ENCODE data around the gene ATP8B1.

ATP8B1 gene

DNA sequence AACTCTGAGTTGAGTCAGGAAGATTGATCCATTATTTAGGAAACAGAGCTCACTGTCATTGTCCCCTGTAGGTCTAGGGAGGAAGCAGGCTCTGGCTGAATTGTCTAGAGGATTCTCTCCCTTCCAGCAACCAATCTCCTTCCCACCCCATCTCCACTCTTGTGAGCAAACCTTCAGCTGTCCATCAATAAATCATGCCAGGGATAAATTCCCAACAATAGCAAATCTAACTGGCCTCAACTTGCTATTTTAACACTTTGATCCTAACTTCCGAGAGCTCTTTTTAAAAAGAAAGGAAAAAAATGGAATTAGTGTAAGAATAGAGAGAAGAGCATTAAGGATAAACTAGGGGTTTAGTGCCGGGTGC lies 53.5 kb downstream of the ATP8B1 start:
- DNase-seq (ENCODE audit: low read depth) = no peak
- H3K4me3 ChIP-seq (ENCODE audit: low read depth, low read length) = no peak overlapping the region
- in situ Hi-C loops (cut with HindIII; ENCODE audit: low sequenced_read_pairs) = no loop called here
- TF ChIP-seq, protein P1, sequence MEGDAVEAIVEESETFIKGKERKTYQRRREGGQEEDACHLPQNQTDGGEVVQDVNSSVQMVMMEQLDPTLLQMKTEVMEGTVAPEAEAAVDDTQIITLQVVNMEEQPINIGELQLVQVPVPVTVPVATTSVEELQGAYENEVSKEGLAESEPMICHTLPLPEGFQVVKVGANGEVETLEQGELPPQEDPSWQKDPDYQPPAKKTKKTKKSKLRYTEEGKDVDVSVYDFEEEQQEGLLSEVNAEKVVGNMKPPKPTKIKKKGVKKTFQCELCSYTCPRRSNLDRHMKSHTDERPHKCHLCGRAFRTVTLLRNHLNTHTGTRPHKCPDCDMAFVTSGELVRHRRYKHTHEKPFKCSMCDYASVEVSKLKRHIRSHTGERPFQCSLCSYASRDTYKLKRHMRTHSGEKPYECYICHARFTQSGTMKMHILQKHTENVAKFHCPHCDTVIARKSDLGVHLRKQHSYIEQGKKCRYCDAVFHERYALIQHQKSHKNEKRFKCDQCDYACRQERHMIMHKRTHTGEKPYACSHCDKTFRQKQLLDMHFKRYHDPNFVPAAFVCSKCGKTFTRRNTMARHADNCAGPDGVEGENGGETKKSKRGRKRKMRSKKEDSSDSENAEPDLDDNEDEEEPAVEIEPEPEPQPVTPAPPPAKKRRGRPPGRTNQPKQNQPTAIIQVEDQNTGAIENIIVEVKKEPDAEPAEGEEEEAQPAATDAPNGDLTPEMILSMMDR (IDR thresholded peaks at IDR 0.05; ENCODE audit: low read depth, low read length, missing control alignments) = no peak

DNA sequence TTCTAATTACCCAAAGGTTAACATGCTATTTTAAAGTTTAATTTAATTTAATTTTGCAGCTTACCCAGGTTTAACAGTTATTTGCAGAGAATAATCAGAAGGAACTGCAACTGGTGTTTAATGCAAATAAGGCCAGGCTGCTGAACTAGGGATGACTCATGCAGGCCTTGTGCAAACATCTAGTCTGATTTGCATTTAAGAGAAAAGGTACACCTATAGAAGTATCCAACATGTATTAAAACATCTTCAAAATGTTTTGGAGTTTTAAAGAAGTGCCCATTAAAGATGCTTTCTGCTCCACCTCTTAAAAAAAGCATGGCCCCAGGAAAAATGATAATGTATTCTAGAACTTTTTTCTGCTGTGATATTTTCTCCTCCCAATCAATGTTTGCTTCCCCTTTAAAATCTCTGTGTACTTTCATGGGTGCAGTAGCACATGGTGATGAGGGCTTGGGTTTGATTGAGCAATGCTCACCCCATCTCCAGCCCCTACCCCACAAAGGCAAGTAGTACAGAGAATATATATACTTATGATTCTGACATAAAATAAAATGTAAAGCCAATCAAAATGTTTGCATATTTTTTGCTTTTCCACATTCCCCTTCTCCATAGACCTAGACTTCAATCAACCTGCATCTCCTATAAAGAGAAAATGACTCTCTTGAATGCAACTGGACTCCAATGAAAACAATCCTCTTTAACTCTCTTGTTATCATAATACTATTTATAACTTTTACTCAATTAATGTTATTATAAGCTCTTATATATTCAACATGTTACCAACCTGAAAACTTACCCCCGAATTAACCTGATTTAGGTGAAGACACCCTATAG lies 54.1 kb downstream of the ATP8B1 start:
- peak; percentile 34 for DNase-seq (ENCODE audit: low read depth)
- in situ Hi-C loops (cut with HindIII; ENCODE audit: low sequenced_read_pairs) = no loop called here
- H3K4me3 ChIP-seq (ENCODE audit: low read depth, low read length) = no peak overlapping the region
- TF ChIP-seq, protein P1 (IDR thresholded peaks at IDR 0.05; ENCODE audit: low read depth, low read length, missing control alignments) = no peak

DNA sequence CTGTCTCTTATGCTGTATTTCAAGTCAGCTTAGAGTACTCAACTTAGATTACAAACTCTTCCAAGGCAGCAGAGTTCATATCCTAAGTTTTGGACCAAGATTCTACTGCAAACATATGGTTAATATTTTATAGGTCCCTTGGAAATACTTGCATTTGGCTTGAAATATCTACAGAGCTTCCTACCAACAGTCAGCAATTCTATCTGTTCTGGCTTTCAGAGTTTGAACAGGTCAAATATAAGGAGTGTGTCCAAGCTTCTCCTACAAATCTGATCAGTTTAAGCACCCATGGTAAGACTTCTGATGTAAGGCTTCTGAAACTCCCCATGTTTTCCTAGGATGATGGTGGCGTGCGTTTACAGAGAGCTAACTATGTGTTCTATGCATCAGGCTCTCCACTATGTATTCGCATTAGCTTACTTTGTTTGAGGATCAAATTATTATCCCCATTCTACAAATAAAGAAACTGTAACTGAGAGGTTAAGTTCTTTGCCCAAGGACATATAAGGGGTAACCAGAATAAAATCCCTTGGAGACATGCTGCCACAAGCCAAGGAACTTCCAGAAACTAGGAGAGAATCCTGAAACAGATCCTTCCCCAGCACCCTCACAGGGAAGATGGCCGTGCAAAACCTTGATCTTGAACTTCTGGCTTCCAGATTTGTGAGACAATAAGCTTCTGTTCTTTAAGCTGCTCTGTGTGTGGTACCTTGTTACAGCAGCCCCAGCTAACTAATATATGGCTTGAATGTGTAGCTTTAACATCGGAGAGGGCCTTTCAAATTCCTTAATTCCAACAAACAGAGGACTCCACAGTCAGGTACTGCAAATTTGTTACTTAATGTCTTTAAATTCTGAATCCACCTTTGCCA lies 55.1 kb downstream of the ATP8B1 start:
- in situ Hi-C loops (cut with HindIII; ENCODE audit: low sequenced_read_pairs) = no loop called here
- no peak for DNase-seq (ENCODE audit: low read depth)
- TF ChIP-seq, protein P1 (IDR thresholded peaks at IDR 0.05; ENCODE audit: low read depth, low read length, missing control alignments) = no peak
- no peak overlapping the region for H3K4me3 ChIP-seq (ENCODE audit: low read depth, low read length)

DNA sequence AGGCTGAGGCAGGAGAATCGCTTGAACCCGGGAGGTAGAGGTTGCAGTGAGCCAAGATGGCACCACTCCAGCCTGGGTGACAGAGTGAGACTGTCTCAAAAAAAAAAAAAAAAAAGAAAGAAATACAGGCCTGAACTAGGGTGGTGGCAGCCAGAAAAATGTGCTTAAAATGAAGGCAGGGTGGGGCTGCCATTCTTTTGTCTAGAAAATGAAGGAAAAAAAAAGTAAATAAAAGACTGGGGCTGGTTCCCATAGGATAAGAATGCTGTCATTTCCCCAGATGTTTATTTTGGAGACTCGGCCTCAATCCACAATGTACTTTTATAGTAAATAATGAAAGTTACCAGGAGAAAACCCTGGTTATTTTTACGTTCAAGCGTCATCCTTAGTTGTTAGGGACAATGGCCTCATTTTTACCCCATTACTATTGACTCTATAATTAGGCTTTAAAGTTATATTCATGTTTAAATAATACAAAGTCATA lies 58.9 kb downstream of the ATP8B1 start:
- TF ChIP-seq, protein P1 (IDR thresholded peaks at IDR 0.05; ENCODE audit: low read depth, low read length, missing control alignments) = no peak
- no peak for DNase-seq (ENCODE audit: low read depth)
- H3K4me3 ChIP-seq (ENCODE audit: low read depth, low read length) = no peak overlapping the region
- in situ Hi-C loops (cut with HindIII; ENCODE audit: low sequenced_read_pairs) = no loop called here

DNA sequence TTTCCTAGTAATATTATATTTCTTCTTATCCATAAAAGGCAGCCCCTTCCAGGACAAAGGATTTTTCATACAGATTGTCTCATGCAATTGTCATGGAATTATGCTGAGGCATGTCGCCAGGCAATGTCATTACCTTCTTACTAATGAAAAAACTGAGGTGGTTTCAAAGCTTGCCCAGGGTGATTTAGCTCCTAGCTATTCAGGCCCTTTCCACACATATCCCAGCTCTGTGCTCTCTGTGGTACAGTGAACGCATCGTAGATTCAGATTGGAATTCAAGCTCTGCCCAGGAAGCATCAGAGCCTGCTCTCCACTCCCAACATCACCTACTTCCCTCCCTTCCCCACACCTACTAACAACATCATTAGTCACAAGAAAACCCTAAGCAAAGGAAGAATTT lies 60.1 kb downstream of the ATP8B1 start:
- peak; percentile 53 for DNase-seq (ENCODE audit: low read depth)

DNA sequence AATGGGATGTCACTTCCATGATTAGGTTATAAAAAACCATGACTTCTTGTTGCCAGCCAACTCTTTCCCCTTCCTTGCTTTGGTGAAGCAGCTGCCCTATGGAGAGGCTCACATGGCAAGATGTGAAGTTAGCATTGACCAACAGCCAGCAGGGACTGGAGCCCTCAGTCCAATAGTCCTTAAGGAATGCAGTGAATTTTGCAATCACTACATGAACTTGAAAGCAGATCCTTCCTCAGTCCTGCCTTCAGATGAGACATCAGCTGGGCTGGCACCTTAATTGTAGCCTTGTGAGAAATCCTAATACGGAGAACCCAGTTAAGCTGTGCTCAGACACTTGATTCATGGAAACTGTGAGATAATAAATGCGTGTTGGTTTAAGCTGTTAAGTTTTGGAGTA lies 61.8 kb downstream of the ATP8B1 start:
- TF ChIP-seq, protein P1 (IDR thresholded peaks at IDR 0.05; ENCODE audit: low read depth, low read length, missing control alignments) = no peak
- H3K4me3 ChIP-seq (ENCODE audit: low read depth, low read length) = no peak overlapping the region
- in situ Hi-C loops (cut with HindIII; ENCODE audit: low sequenced_read_pairs) = no loop called here
- DNase-seq (ENCODE audit: low read depth) = no peak

More for the DNA sequence above, 60.1 kb downstream of the ATP8B1 start:
- TF ChIP-seq, protein P1 (IDR thresholded peaks at IDR 0.05; ENCODE audit: low read depth, low read length, missing control alignments) = no peak
- in situ Hi-C loops (cut with HindIII; ENCODE audit: low sequenced_read_pairs) = no loop called here
- no peak overlapping the region for H3K4me3 ChIP-seq (ENCODE audit: low read depth, low read length)
